ENCODE measurements around the gene TIMM29.

TIMM29 gene

GRCh38 chr19:10936661-10937084 lies 8.1 kb downstream of the TIMM29 start (continued):
- peak; percentile 31; the same call in 1 of the 2 replicates for TF ChIP-seq YY2 (tag by site-specific recombination; IDR thresholded peaks at IDR 0.05)
- TF ChIP-seq IKZF3 (tag by site-specific recombination; IDR thresholded peaks at IDR 0.05), result no peak
- no peak for TF ChIP-seq ZNF514 (tag by site-specific recombination; IDR thresholded peaks at IDR 0.05)
- TF ChIP-seq GLIS1 (tag by site-specific recombination; IDR thresholded peaks at IDR 0.05), result peak; percentile 43
- peak; percentile 30; the same call in 1 of the 2 replicates for TF ChIP-seq ZNF394 (tag by site-specific recombination; IDR thresholded peaks at IDR 0.05; ENCODE audit: borderline replicate concordance)
- peak; percentile 64; the same call in 1 of the 2 replicates for TF ChIP-seq ZNF610 (tag by site-specific recombination; IDR thresholded peaks at IDR 0.05; ENCODE audit: borderline replicate concordance)
- TF ChIP-seq, protein P1, sequence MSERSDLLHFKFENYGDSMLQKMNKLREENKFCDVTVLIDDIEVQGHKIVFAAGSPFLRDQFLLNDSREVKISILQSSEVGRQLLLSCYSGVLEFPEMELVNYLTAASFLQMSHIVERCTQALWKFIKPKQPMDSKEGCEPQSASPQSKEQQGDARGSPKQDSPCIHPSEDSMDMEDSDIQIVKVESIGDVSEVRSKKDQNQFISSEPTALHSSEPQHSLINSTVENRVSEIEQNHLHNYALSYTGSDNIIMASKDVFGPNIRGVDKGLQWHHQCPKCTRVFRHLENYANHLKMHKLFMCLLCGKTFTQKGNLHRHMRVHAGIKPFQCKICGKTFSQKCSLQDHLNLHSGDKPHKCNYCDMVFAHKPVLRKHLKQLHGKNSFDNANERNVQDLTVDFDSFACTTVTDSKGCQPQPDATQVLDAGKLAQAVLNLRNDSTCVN (tag by site-specific recombination; optimal IDR thresholded peaks at IDR 0.05), result peak; percentile 14
- TF ChIP-seq ZNF654 (tag by site-specific recombination; IDR thresholded peaks at IDR 0.05; ENCODE audit: low read depth), result peak; percentile 98
- TF ChIP-seq ZNF707 (tag by site-specific recombination; IDR thresholded peaks at IDR 0.05), result no peak
- no peak for TF ChIP-seq SP2 (tag by site-specific recombination; IDR thresholded peaks at IDR 0.05)
- TF ChIP-seq ZNF626 (tag by site-specific recombination; IDR thresholded peaks at IDR 0.05), result no peak
- no peak for TF ChIP-seq ZNF747 (tag by site-specific recombination; IDR thresholded peaks at IDR 0.05)
- TF ChIP-seq ZNF776 (tag by site-specific recombination; IDR thresholded peaks at IDR 0.05; ENCODE audit: borderline replicate concordance), result no peak
- TF ChIP-seq ZNF146 (tag by site-specific recombination; IDR thresholded peaks at IDR 0.05), result no peak
- TF ChIP-seq OVOL3 (tag by site-specific recombination; IDR thresholded peaks at IDR 0.05), result no peak
- TF ChIP-seq ZNF785 (tag by site-specific recombination; IDR thresholded peaks at IDR 0.05), result no peak
- TF ChIP-seq ZEB2 (tag by site-specific recombination; IDR thresholded peaks at IDR 0.05), result 0 out of 2 replicates have a peak, but pooled peaks have one; percentile 37
- no peak; the same call in 1 of the 2 replicates for TF ChIP-seq ZNF629 (tag by site-specific recombination; IDR thresholded peaks at IDR 0.05)
- TF ChIP-seq, protein P2, sequence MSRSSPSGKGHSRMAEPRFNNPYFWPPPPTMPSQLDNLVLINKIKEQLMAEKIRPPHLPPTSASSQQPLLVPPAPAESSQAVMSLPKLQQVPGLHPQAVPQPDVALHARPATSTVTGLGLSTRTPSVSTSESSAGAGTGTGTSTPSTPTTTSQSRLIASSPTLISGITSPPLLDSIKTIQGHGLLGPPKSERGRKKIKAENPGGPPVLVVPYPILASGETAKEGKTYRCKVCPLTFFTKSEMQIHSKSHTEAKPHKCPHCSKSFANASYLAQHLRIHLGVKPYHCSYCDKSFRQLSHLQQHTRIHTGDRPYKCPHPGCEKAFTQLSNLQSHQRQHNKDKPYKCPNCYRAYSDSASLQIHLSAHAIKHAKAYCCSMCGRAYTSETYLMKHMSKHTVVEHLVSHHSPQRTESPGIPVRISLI (tag by site-specific recombination; IDR thresholded peaks at IDR 0.05), result peak; percentile 98
- no peak for TF ChIP-seq TRIM28 (IDR thresholded peaks at IDR 0.05; ENCODE audit: borderline replicate concordance, low read length)
- TF ChIP-seq ZNF112 (tag by site-specific recombination; IDR thresholded peaks at IDR 0.05), result no peak
- TF ChIP-seq ZXDB (tag by site-specific recombination; IDR thresholded peaks at IDR 0.05), result peak; percentile 55
- no peak for TF ChIP-seq ZNF473 (tag by site-specific recombination; IDR thresholded peaks at IDR 0.05)
- TF ChIP-seq ZNF302 (tag by site-specific recombination; IDR thresholded peaks at IDR 0.05; ENCODE audit: low read depth), result no peak
- TF ChIP-seq INSM2 (tag by site-specific recombination; IDR thresholded peaks at IDR 0.05), result no peak
- no peak for TF ChIP-seq OSR2 (tag by site-specific recombination; IDR thresholded peaks at IDR 0.05)
- no peak for TF ChIP-seq ZNF837 (tag by site-specific recombination; IDR thresholded peaks at IDR 0.05)
- TF ChIP-seq SP3 (tag by site-specific recombination; IDR thresholded peaks at IDR 0.05), result no peak
- no peak for TF ChIP-seq ZNF488 (tag by site-specific recombination; IDR thresholded peaks at IDR 0.05)
- 0 out of 2 replicates have a peak, but pooled peaks have one; percentile 18 for TF ChIP-seq ZNF639 (tag by site-specific recombination; IDR thresholded peaks at IDR 0.05)
- TF ChIP-seq YY1 (tag by site-specific recombination; IDR thresholded peaks at IDR 0.05), result peak; percentile 63; the same call in 1 of the 2 replicates

All from HEK293 (cell line).